Activated CD8-positive, alpha-beta T cell treated with anti-CD3 and anti-CD28 coated beads for 36 hours (primary cell): ENCODE measurements around the gene GFRA4. TPM values are rescaled to one million over a fixed set of nuclear protein-coding genes. Genes with fewer than 3 reads are reported as not detected.

Experiments used
- ATAC-seq: fragments of 200-7000 bp; cut with Tn5 transposase; one replicate; pipeline ENCODE4 v1.10.0; 2021; ENCODE audit warnings: mild to moderate bottlenecking, moderate library complexity
- CTCF ChIA-PET: fragments of 350-600 bp; sonication (Branson Sonifier 250); formaldehyde crosslinking; loops from one replicate; lab custom pipeline; 2021; ENCODE audit warnings: antibody characterized with exemption; lab: Charles Lee
- POLR2A ChIA-PET: fragments of 350-600 bp; sonication (Branson Sonifier 250); formaldehyde crosslinking; loops from one replicate; lab custom pipeline; 2021; ENCODE audit warnings: antibody characterized with exemption; lab: Charles Lee
- DNase-seq: peaks from one replicate; pipeline ENCODE4 v3.0.0-alpha.2; 2020
- H3K27ac Mint-ChIP-seq: one replicate; pipeline ENCODE4 v1.8.0; 2021; ENCODE audit warnings: mild to moderate bottlenecking, mixed read lengths
- H3K27me3 Mint-ChIP-seq: one replicate; pipeline ENCODE4 v1.8.0; 2021; ENCODE audit warnings: mixed read lengths
- H3K36me3 Mint-ChIP-seq: one replicate; pipeline ENCODE4 v1.8.0; 2021; ENCODE audit warnings: low read depth, mixed read lengths
- H3K4me1 Mint-ChIP-seq: one replicate; pipeline ENCODE4 v1.8.0; 2021; ENCODE audit warnings: low read depth, mixed read lengths
- H3K4me3 Mint-ChIP-seq: one replicate; pipeline ENCODE4 v1.8.0; 2021; ENCODE audit warnings: mild to moderate bottlenecking, moderate library complexity, mixed read lengths
- H3K9me3 Mint-ChIP-seq: one replicate; pipeline ENCODE4 v1.8.0; 2021; ENCODE audit warnings: mixed read lengths
- CTCF ChIP-seq: fragments of 200-600 bp; IDR thresholded peaks from one replicate; pipeline ENCODE4 v1.8.0; 2022; ENCODE audit warnings: antibody characterized with exemption, mild to moderate bottlenecking
- intact Hi-C: fragments of 100-400 bp; cut with micrococcal nuclease; formaldehyde crosslinking; loops from one replicate; pipeline ENCODE4 v1.10.0; 2022
- total RNA-seq, 2 experiments: library from RNA; stranded (reverse); gene quantifications; one replicate each; pipeline ENCODE4 v1.2.3, GENCODE V29; 2021

GFRA4 gene
- total RNA-seq, 2 experiments from 2014 or later, result not detected

GRCh38 chr20:3652676-3653596 is 10.3 kb downstream of the GFRA4 start:
- no peaks in the 10 kb centered on the region for H3K9me3 Mint-ChIP-seq
- CTCF ChIA-PET, result interaction anchor here (1.7 kb wide), 1 partner anchor 58 kb away, joined by 7 read pairs; no protein-coding TSS in a partner anchor
- intact Hi-C loops, result no loop called here
- no peak for ATAC-seq
- TF ChIP-seq CTCF, result no peak
- H3K36me3 Mint-ChIP-seq, result peaks cover 7% of the 10 kb centered on the region
- no peak overlapping the region for H3K27ac Mint-ChIP-seq
- no peaks in the 10 kb centered on the region for H3K4me1 Mint-ChIP-seq
- no peak for DNase-seq
- POLR2A ChIA-PET, result interaction anchor here (0.7 kb wide), 1 partner anchor 47 kb away, joined by 4 read pairs; no protein-coding TSS in a partner anchor
- no peak overlapping the region for H3K4me3 Mint-ChIP-seq
- H3K27me3 Mint-ChIP-seq, result no peaks in the 10 kb centered on the region

- H3K9me3 Mint-ChIP-seq, result no peaks in the 10 kb centered on the region
- CTCF ChIA-PET, result interaction anchor here (0.7 kb wide), 1 partner anchor 25 kb away, joined by 3 read pairs; no protein-coding TSS in a partner anchor
- POLR2A ChIA-PET, result no interaction called here
- ATAC-seq, result no peak
- H3K4me3 Mint-ChIP-seq, result no peak overlapping the region
- no peaks in the 10 kb centered on the region for H3K4me1 Mint-ChIP-seq
- peaks cover 7% of the 10 kb centered on the region for H3K36me3 Mint-ChIP-seq
- no peaks in the 10 kb centered on the region for H3K27me3 Mint-ChIP-seq
- no peak overlapping the region for H3K27ac Mint-ChIP-seq
- no peak for DNase-seq
- intact Hi-C loops, result no loop called here
- no peak for TF ChIP-seq CTCF
Observed at GRCh38 chr20:3652221-3652620, 11.0 kb downstream of the GFRA4 start.

DNA sequence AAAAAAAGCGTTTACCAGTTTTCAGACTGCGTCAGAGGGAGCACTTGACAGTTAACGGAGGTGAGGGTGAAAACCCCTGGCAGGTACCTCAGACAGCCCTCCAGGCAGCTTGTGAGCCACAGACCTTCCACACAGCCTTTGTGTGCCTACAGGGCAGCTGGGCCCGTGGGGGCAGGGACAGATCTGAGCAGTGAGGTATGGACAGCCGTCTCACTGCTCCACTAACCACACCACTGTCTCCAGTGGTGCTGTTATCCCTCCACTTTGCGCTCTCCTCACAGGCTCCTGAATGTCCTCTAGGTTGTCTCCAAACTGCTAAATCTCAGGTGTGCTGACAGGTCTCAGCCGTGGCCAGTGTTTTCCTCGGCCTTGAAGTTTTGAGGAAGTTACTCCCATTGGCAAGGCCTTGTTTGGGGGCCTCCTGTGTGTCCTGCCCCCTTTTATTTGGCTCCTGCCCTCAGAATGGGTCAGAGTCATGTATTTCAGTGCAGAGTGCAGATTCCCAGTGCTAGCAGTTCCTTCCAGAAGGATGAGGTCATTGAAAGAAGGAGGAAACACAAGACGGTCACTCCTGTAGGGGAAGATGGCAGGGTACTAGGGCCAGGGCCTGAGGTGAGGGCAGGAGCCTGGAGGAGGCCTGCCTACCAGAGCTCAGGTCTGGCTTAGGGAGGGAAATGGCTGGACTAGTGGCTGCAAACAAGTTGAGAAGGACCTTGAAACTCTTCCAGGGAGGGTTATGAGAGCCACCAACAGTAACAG is 11.8 kb downstream of the GFRA4 start:
- TF ChIP-seq CTCF, result no peak
- Mint-ChIP-seq H3K4me3 (no peak overlapping the region), H3K4me1 (no peaks in the 10 kb centered on the region), H3K36me3 (peaks cover 7% of the 10 kb centered on the region), H3K27ac (no peak overlapping the region), H3K9me3 (no peaks in the 10 kb centered on the region), H3K27me3 (no peaks in the 10 kb centered on the region)
- ChIA-PET POLR2A (no interaction called here), CTCF (interaction anchor here (0.7 to 1.1 kb wide), 2 partner anchors 25 to 88 kb away, joined by 3 read pairs; no protein-coding TSS in a partner anchor)
- no peak for DNase-seq
- intact Hi-C loops, result no loop called here
- ATAC-seq, result no peak

GRCh38 chr20:3648951-3649350 is 14.2 kb downstream of the GFRA4 start:
- no peaks in the 10 kb centered on the region for H3K27me3 Mint-ChIP-seq
- no peaks in the 10 kb centered on the region for H3K9me3 Mint-ChIP-seq
- H3K27ac Mint-ChIP-seq, result no peak overlapping the region
- intact Hi-C loops, result no loop called here
- DNase-seq (no peak), ATAC-seq (no peak)
- H3K36me3 Mint-ChIP-seq, result peaks cover 7% of the 10 kb centered on the region
- ChIA-PET POLR2A (no interaction called here), CTCF (interaction anchor here (1.9 kb wide), 1 partner anchor 28 kb away, joined by 5 read pairs; no protein-coding TSS in a partner anchor)
- no peak overlapping the region for H3K4me3 Mint-ChIP-seq
- no peak for TF ChIP-seq CTCF
- H3K4me1 Mint-ChIP-seq, result no peaks in the 10 kb centered on the region
